Activated T-cell treated with anti-CD3 and anti-CD28 coated beads, Interleukin-2, amount 50 U/mL, for 48 hours (primary cell): ENCODE data around the gene RBM20.
A peak's percentile ranks its signal among the peaks of the same experiment; 100 is the strongest.
"Not testable (repeated sequence)": the region's sequence is repeated elsewhere in the genome, so short reads cannot be mapped to it uniquely, and the experiment has no call there.

Experiments
- DNase-seq, 2 experiments: peaks; one replicate each; pipeline ENCODE4 v3.0.0-alpha.2; 2020

RBM20 gene

GRCh38 chr10:110767601-110768000 lies 123.5 kb downstream of the RBM20 start:
- DNase-seq: not testable (repeated sequence)

- no peak for DNase-seq
Observed at GRCh38 chr10:110770243-110770642, 126.1 kb downstream of the RBM20 start.

- no peak for DNase-seq
Observed at GRCh38 chr10:110771486-110771885, 127.3 kb downstream of the RBM20 start.

GRCh38 chr10:110771991-110772390 lies 127.9 kb downstream of the RBM20 start:
- DNase-seq: no peak

- DNase-seq: no peak
Observed at GRCh38 chr10:110772454-110773025, 128.4 kb downstream of the RBM20 start.

GRCh38 chr10:110773693-110774068 lies 129.5 kb downstream of the RBM20 start:
- DNase-seq: no peak

- DNase-seq: peak; percentile 49 to 55
Observed at GRCh38 chr10:110774069-110775019, 130.2 kb downstream of the RBM20 start.

- no peak for DNase-seq
Observed at GRCh38 chr10:110775020-110775375, 130.9 kb downstream of the RBM20 start.

- no peak for DNase-seq
Observed at GRCh38 chr10:110775406-110775805, 131.3 kb downstream of the RBM20 start.

- no peak for DNase-seq
Observed at GRCh38 chr10:110777017-110777416, 132.9 kb downstream of the RBM20 start.

GRCh38 chr10:110777661-110778060 lies 133.5 kb downstream of the RBM20 start:
- DNase-seq: no peak

- DNase-seq: no peak
Observed at GRCh38 chr10:110778211-110778610, 134.1 kb downstream of the RBM20 start.

GRCh38 chr10:110779489-110779888 lies 135.4 kb downstream of the RBM20 start:
- DNase-seq: peak; percentile 52 to 64

GRCh38 chr10:110780704-110781103 lies 136.6 kb downstream of the RBM20 start:
- no peak for DNase-seq

- DNase-seq: no peak
Observed at GRCh38 chr10:110781139-110781538, 137.0 kb downstream of the RBM20 start.

GRCh38 chr10:110782616-110783015 lies 138.5 kb downstream of the RBM20 start:
- no peak for DNase-seq

GRCh38 chr10:110783509-110784107 lies 139.5 kb downstream of the RBM20 start:
- peak; percentile 71 to 80 for DNase-seq

- no peak for DNase-seq
Observed at GRCh38 chr10:110784198-110784597, 140.1 kb downstream of the RBM20 start.

- peak; percentile 33 to 35 for DNase-seq
Observed at GRCh38 chr10:110786172-110786571, 142.0 kb downstream of the RBM20 start.

- no peak for DNase-seq
Observed at GRCh38 chr10:110788620-110789385, 144.7 kb downstream of the RBM20 start.

- DNase-seq: no peak
Observed at GRCh38 chr10:110789604-110790433, 145.7 kb downstream of the RBM20 start.

GRCh38 chr10:110790913-110791506 lies 146.9 kb downstream of the RBM20 start:
- no peak for DNase-seq
